Activated naive CD8-positive, alpha-beta T cell treated with anti-CD3 and anti-CD28 coated beads, Interleukin-2, amount 50 U/mL, for 16 hours (primary cell): ENCODE results near the gene ZNF512.
A peak's percentile ranks its signal among the peaks of the same experiment; 100 is the strongest.

Source experiments
- DNase-seq: peaks from one replicate; pipeline ENCODE4 v3.0.0-alpha.2; 2020; ENCODE audit warnings: low read depth, low spot score

ZNF512 gene

DNA sequence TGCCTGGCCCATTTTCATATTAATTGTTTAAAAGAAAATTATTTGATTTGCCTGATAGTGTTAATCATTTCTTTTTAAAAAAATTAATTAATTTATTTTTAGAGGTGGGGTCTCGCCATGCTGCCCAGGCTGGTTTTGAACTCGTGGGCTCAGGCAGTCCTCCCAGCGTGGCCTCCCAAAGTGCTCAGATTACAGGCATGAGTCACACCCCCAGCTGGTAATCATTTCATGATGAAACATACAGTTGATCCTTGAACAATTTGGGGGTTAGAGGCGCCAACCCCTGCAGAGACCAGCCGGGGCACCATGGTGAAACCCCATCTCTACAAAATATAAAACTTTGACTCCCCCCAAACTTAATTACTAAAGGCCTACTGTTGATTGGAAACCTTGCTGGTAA lies 53.9 kb downstream of the ZNF512 start:
- DNase-seq = no peak

DNA sequence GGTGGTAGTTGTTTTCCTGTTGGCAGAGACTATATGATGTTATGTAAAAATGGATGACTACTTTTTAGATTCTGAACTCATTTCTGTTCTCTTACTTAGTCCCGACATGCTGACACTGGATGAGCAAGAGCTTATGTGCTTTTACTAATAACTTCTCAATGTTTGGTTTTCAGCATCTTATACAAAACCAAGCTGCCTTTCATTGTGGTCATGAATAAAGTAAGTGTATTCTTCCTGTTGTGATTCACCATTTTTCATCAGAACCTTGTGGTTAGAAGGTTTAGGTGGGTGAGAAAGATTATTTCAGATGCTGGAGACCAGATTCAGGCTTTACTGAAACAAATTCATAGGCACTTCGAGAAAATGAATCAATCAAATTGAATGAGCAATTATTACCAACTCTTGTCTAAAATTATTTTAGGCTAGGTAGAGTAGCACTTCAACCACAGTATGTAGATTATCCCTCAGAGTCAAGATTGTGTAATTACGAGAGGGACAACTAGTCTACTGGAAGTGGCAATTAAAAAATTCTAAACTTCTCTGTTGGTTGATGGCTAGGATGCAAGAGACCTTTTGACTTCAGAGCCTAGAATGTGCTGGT lies 55.3 kb downstream of the ZNF512 start:
- DNase-seq = no peak

DNA sequence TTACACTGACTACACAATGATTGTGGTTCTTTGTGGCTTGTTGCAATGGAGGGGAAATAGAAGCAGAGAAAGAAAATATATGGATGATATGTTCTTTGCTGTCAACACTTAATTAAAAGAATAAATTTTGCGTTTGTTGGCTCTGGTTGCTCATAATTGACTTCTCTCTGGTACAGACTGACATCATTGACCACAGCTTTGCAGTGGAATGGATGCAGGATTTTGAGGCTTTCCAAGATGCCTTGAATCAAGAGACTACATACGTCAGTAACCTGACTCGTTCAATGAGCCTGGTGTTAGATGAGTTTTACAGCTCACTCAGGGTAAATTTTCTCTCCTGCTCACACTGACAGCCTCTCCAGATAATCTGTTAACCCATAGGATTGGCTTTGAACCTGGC lies 55.9 kb downstream of the ZNF512 start:
- DNase-seq = no peak

DNA sequence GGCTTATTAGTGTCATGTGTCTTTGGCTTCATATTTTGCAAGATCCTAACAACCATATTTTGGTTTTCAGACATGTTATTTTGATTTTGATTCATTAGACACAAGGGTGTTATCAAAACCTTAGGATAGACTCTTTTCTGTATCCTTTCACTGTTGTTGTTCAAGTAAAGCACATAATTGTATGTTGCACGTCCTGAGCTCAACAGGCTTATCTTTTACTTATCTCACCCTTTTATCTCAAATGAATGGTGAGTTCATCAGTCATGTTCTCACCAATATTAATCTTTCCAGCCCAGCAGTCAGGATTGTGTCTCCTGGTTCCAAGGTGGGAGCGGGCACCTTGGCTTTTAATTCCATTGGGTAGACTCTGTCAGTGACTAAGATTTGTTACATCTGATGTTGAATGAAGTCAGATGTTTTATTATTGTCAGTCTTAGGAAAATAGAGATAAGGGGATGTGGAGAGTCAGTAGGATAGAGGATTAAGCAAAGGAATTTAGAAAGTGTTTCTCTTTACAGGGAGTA lies 57.9 kb downstream of the ZNF512 start:
- no peak for DNase-seq

DNA sequence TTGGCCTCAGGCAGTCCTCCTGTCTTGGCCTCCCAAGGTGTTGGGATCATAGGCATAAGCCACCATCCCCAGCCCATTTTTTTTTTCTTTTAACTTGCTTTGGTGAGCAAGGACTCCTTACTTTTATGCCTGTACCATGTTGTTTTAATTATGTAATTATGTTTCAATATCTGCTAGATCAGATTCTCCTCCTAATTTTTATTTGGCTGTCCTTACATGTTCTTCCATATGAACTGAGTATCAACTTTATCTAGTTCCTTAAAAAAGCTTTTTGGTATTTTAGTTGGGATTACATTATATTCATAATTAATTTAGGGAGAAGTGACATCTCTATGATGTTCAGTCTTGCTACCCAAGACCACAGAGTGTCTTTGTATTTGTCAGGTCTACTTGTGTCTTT lies 62.4 kb downstream of the ZNF512 start:
- DNase-seq = no peak

DNA sequence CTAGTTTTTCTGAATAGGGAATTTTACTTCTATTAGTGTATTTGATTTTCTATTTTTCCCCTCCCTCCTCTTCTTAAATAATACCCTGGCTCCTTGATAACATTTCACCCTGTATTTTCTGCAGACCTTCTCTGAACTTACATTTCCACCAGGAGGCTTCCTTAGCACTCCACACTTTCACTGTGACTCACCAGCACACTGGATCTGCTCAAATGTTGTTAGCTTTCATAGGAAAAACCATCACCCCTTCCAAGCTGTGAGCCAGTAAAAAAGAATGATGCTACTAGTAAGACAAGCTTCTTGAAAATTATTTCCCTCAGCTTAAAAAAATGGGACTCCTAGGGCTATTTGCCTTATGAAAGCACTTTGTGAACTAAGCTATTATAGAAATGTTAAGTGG lies 64.4 kb downstream of the ZNF512 start:
- no peak for DNase-seq

DNA sequence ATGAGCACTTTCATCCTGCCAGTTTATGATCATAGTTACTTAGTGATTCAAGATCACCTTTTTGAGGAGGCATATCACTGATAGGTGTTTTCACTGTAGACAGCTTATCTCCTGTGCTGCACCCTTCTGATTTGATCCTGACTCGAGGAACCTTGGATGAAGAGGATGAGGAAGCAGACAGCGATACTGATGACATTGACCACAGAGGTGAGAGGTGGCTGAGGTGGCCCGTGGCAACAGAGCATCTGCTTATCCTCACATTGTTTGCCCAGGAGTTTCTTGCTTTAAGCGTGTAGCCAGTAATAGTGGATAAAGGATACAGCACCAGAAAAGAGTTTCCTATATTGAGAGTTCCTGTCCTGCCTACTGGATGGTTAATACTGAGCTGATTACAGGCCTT lies 64.9 kb downstream of the ZNF512 start:
- no peak for DNase-seq

DNA sequence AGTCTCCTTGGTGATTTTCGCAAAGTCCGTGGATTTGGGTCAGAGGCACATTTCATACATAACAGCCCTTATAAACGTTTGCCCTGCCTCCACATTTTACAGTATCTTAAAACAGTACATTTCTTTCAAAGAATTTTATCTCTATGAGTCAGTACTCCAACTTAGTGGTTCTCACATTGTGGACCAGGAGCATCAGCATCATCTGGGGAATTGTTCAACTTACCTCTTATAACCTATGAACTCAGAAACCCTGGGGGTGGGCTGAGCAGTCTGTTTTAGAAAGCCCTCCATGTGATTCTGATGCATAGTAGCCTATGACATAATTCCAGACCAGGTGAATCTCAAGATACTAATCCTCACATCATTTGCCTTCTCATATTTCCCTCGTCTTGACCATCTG lies 68.2 kb downstream of the ZNF512 start:
- DNase-seq = no peak

DNA sequence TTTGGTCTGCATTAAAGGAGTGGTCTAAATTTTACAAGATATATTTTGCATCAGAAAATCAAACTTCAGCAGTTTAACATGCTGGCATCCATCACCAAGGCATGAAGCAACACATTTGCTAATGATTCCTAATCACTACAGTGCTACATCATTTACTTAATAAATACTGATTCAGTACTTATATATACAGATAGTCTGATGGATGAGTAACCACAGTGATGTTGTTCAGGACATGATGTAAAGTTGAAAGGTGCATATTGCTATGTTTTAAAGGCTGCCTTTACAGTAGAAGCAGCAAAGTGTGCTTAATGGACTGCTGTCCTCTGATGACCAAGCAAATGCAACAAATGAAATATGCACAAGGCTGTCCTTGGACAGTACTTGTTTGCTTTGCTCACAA lies 69.5 kb downstream of the ZNF512 start:
- no peak for DNase-seq

DNA sequence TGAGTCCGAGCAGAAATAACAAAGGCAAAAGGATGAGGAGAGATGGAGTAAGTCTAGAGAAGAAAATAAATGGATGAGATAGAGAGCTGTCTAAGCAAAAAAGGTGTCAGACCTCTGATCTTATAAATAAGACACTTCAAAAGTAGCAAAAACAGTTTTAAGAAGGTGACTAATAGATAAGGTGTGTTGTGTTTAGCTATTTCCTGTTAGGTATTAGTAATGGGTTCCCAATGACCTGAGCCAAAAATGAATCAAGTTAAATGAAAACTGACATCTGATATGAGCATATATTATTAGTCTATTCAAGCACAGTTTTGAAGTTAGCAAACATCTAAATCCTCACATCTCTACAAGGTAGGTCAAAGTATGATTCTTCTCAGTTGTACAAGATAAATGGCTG lies 69.9 kb downstream of the ZNF512 start:
- DNase-seq = no peak

DNA sequence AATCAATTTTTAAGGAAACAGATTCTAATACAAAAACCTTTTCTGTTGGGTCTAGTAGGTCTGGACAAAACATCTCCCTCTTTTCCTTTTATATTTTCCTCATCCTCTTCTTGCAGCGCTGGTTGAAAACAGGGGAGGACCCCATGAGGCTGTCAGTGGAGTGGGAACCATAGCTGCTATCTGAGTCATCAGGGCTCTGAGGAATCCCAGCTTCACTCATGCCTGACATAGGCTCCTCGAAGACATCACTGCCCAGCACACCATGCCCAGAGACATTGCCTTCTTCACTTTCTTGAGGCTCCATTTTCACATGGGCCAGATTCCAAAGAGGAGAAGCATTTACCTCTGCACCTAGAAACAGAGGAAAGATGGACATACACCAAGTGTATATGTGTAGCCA lies 70.6 kb downstream of the ZNF512 start:
- no peak for DNase-seq

DNA sequence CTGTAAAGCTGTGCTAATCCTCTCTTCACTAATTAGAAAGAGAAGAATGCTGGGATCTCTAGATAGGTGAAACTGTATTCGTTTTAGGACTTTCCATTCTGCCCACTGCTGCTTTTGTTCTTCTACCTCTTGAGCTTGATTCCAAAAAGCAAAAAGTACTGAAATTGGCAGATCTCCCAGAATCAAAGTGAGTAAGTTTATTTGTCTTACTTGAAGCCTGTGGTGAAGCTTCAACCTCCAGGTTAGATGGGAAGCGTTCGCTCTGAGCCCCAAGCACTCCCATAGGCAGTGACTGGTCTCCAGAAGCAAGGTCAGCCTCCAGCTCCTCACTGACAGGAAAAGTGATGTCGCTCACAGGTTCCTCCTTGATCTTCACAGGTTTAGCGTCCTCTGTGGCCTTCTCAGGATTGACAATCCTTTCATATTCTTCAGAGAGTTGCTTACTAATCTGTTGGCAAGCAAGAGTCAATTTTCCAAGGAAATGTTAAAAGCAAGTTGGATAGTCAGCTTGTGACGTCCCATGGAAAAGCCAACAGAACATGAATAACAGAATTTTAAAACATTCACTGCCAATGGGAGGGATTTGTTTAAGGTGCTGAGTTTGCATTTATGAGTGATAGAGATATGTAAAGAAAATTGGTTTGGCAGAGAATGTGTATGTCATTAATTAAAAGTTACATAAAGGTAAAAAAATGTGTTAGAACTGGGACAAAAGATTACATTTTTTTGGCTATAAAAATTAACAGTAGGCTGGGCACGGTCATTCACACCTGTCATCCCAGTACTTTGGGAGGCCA lies 72.5 kb downstream of the ZNF512 start:
- no peak for DNase-seq

DNA sequence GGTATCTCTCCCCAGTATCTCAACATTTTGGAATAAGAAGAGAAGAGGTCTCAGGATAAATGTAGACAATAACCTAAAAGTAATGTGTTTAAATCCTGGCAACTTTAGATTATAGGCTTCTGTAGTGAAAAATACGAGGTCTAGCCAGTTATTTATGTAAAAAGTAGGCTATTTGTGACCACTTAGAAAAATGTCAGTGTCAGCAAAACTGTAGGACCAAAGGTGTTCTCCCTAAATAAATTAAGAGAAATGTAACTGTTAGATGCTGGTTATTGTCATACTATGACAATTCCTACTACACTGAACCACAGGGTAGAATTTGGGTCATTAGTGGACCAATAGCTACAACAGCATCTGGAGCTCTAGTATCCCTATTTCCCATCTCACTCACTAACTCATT lies 78.5 kb downstream of the ZNF512 start:
- DNase-seq = no peak

DNA sequence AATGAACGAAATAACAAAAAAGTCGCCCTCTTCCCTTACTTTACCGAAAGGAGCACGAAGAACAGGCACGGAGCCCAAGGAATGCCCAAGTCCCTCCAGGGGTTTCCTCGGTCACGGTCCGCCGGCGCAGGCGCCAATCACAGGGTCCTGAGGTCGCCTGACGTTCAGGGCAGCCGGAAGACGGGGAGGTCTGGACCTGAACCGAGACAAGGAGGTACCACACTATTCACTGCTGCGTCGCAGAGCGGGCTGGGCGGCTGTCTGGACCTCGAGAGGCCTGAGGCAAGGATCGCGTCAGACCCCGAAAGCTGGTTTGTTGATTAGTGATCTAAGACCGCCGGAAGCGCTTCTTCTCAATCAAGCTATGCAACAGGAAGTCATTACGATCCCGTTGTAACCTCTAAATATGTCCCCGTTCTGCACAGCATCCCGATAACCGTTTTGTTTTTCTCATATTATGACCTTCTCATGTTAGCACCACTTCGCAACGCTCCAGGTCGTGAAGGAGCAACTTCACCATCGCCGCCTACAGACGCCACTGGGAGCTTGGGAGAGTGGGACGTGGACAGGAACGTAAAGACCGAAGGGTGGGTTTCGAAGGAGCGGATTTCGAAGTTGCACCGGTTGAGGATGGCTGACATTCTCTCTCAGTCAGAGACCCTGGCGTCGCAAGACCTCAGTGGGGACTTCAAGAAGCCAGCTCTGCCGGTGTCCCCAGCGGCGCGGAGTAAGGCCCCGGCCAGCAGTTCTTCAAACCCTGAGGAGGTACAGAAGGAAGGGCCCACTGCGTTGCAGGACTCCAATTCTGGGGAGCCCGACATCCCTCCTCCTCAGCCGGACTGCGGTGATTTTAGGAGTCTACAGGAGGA lies 80.7 kb downstream of the ZNF512 start, which contains the start of the genes SLC4A1AP and SUPT7L:
Gene SLC4A1AP, plus strand, starts transcription at position 605 of the 869 bp plus-strand sequence. Its CDS starts 26 bp downstream, at position 631.
Gene SUPT7L, minus strand, starts transcription at position 330 of the 869 bp plus-strand sequence. CDS start 1,422 bp downstream, outside the sequence.
- peak; percentile 35 for DNase-seq

DNA sequence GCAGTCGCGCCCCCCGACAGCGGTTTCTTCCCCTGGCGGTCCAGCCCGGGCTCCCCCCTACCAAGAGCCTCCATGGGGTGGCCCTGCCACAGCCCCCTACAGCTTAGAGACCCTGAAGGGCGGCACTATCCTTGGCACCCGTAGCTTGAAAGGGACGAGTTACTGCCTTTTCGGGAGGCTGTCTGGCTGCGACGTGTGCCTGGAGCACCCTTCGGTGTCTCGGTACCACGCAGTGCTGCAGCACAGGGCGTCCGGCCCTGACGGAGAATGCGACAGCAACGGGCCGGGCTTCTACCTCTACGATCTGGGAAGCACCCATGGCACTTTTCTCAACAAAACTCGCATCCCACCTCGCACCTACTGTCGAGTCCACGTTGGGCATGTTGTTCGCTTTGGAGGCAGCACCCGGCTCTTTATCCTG lies 81.3 kb downstream of the ZNF512 start:
- no peak for DNase-seq

DNA sequence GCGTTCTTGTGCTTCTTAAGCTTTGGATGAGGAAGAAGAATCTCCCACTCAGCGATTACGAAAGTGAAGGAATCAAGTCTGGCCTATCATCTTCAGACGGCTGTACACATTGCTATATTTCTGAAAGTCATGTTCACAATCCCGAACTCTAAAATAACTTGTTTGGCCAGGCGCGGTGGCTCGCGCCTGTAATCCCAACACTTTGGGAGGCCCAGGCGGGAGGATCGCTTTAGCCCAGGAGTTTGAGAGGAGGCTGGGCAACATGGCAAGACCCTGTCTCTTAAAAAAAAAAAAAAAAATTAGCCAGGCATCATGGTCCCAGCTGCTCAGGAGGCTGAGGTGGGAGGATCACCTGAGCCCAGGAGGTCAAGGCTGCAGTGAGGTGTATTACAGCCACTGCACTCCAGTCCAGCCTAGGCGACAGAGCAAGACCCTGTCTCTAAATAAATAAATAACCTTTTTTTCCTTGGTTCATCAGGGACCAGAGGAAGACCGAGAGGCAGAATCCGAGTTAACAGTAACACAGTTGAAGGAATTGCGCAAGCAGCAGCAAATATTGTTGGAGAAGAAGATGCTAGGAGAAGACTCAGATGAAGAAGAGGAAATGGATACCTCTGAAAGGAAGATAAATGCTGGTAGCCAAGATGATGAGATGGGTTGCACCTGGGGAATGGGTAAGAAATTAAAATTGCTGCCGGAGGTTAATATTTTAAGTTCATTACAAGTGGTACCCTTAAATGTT lies 82.0 kb downstream of the ZNF512 start:
- DNase-seq = no peak

DNA sequence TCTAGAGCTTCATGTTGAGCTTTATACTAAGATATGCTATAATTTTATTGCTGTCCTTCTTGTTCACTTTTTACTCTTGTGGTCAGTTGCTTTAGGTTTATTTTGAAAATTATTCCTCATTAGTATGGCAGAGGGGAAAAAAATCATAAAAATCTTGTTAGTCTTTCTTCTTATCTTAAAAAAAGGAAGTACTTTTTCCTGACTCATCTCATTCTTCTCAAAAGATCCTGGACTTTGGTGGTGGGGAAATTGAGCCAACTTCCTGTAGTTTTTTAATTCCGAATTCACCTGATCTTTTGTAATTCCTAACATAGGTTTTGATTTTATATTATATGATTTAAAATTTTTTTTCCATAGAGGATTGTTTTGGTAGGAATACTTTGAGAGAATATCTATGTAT lies 84.6 kb downstream of the ZNF512 start:
- DNase-seq = no peak

DNA sequence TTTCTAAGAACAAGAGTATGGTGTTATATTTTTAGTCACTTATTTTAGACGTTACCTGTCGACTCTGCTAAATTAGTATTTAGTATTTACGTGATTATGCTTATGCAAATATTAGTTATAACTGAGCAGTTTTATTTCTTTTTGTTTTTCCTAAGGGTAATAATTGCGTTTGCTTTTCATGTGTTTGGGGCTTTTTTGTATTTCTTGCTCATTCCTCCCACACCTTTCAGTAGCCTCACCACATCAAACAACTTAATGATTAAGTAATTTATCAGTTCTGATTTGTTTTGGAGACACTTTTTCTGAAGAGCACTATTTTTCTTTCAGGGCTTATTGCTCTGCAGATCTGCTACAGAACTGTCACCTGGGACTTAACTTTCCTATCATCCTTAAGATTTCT lies 88.4 kb downstream of the ZNF512 start:
- no peak for DNase-seq
